MM.1S (cell line): ENCODE results near the gene INSR.

ENCODE experiments used
- DNase-seq: peaks from one replicate; pipeline ENCODE4 v3.0.0-alpha.2; 2015
- H2AFZ ChIP-seq: fragments of 300-600 bp; sonication (generic); 2 replicates; pipeline ENCODE4 v1.6.0; 2016; ENCODE audit warnings: antibody characterized with exemption, low read length
- H3F3A ChIP-seq: fragments of 300-600 bp; sonication (generic); 2 replicates; pipeline ENCODE4 v1.6.1; 2016; ENCODE audit warnings: mild to moderate bottlenecking, antibody characterized with exemption, low read length, moderate library complexity, mixed read lengths; ENCODE audit not compliant: insufficient read depth
- H3K27ac ChIP-seq: fragments of 300-600 bp; sonication (generic); 2 replicates; pipeline ENCODE4 v1.5.1; 2016; ENCODE audit warnings: mild to moderate bottlenecking, low read length
- H3K27me3 ChIP-seq: fragments of 300-600 bp; sonication (generic); replicated peaks from 2 replicates; pipeline ENCODE4 v1.6.0; 2016; ENCODE audit warnings: low read length; ENCODE audit not compliant: insufficient read depth
- H3K36me3 ChIP-seq: fragments of 300-600 bp; sonication (generic); replicated peaks from 2 replicates; pipeline ENCODE4 v1.6.1; 2016; ENCODE audit warnings: mild to moderate bottlenecking, low read length, mixed read lengths; ENCODE audit not compliant: insufficient read depth
- H3K4me1 ChIP-seq: fragments of 300-600 bp; sonication (generic); 2 replicates; pipeline ENCODE4 v1.6.1; 2016; ENCODE audit warnings: low read length, mixed read lengths
- H3K4me2 ChIP-seq: fragments of 300-600 bp; sonication (generic); 2 replicates; pipeline ENCODE4 v1.6.0; 2016; ENCODE audit warnings: low read depth, low read length
- H3K4me3 ChIP-seq: fragments of 300-600 bp; sonication (generic); 2 replicates; pipeline ENCODE4 v1.5.1; 2016; ENCODE audit warnings: low read length, mixed read lengths
- H3K79me2 ChIP-seq: fragments of 300-600 bp; sonication (generic); 2 replicates; pipeline ENCODE4 v1.6.1; 2016; ENCODE audit warnings: mixed run types, low read length, mixed read lengths
- H3K9ac ChIP-seq: fragments of 300-600 bp; sonication (generic); 2 replicates; pipeline ENCODE4 v1.6.1; 2016; ENCODE audit warnings: low read length, mixed read lengths
- H3K9me2 ChIP-seq: fragments of 300-600 bp; sonication (generic); replicated peaks from 2 replicates; pipeline ENCODE4 v1.6.1; 2016; ENCODE audit warnings: mild to moderate bottlenecking, low read length, mixed read lengths; ENCODE audit not compliant: insufficient read depth
- H3K9me3 ChIP-seq: fragments of 300-600 bp; sonication (generic); replicated peaks from 2 replicates; pipeline ENCODE4 v1.6.1; 2016; ENCODE audit warnings: mild to moderate bottlenecking, low read length, mixed read lengths; ENCODE audit not compliant: insufficient read depth
- H4K20me1 ChIP-seq: fragments of 300-600 bp; sonication (generic); 2 replicates; pipeline ENCODE4 v1.6.1; 2016; ENCODE audit warnings: mild to moderate bottlenecking, low read length, moderate library complexity, mixed read lengths; ENCODE audit not compliant: insufficient read depth
- EZH2 ChIP-seq: fragments of 300-600 bp; sonication (generic); optimal IDR thresholded peaks from 2 replicates; pipeline ENCODE3; 2017; ENCODE audit warnings: low read depth, mild to moderate bottlenecking, antibody characterized with exemption, low read length, mixed read lengths
- EZH2phosphoT487 ChIP-seq: fragments of 300-600 bp; sonication (generic); IDR thresholded peaks from 2 replicates; pipeline ENCODE4 v1.6.1; 2018; ENCODE audit warnings: antibody characterized with exemption, low read length
- TF ChIP-seq, protein P1 (sequence below): fragments of 300-600 bp; sonication (generic); IDR thresholded peaks from 2 replicates; pipeline ENCODE4 v1.5.1; 2016; ENCODE audit warnings: antibody characterized with exemption, low read length, mixed read lengths

The INSR gene

DNA sequence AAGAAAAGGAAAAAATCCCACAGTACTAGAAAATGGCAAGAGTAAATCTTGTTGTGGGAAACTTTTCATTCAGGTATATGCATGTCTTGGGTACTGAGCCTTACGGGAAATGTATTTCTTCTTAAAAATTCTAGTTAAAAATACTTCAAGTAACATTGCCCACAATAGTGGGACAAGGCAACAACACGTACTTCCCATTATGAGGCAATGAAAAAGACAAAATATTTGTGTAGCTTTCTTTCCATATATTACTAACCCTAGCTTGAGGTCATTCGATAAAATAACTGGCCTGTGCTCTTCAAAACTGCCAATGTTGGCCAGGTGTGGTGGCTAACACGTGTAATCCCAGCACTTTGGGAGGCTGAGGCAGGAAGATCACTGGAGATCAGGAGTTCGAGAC lies 99.2 kb downstream of the INSR start:
- H3K27ac ChIP-seq: no peak overlapping the region
- H3K9me3 ChIP-seq: no peaks in the 10 kb centered on the region
- no peak overlapping the region for H2AFZ ChIP-seq
- no peaks in the 10 kb centered on the region for H3K27me3 ChIP-seq
- TF ChIP-seq EZH2 (no peak), EZH2phosphoT487 (no peak)
- TF ChIP-seq, protein P1, sequence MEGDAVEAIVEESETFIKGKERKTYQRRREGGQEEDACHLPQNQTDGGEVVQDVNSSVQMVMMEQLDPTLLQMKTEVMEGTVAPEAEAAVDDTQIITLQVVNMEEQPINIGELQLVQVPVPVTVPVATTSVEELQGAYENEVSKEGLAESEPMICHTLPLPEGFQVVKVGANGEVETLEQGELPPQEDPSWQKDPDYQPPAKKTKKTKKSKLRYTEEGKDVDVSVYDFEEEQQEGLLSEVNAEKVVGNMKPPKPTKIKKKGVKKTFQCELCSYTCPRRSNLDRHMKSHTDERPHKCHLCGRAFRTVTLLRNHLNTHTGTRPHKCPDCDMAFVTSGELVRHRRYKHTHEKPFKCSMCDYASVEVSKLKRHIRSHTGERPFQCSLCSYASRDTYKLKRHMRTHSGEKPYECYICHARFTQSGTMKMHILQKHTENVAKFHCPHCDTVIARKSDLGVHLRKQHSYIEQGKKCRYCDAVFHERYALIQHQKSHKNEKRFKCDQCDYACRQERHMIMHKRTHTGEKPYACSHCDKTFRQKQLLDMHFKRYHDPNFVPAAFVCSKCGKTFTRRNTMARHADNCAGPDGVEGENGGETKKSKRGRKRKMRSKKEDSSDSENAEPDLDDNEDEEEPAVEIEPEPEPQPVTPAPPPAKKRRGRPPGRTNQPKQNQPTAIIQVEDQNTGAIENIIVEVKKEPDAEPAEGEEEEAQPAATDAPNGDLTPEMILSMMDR: no peak
- H3F3A ChIP-seq: peaks cover 24% of the 10 kb centered on the region
- peaks cover 17% of the 10 kb centered on the region for H3K4me1 ChIP-seq
- H3K4me2 ChIP-seq: no peak overlapping the region
- no peak overlapping the region for H3K9ac ChIP-seq
- H3K79me2 ChIP-seq: peaks cover 33% of the 10 kb centered on the region
- no peaks in the 10 kb centered on the region for H3K9me2 ChIP-seq
- H4K20me1 ChIP-seq: no peaks in the 10 kb centered on the region
- H3K36me3 ChIP-seq: no peaks in the 10 kb centered on the region
- H3K4me3 ChIP-seq: no peak overlapping the region
- no peak for DNase-seq

DNA sequence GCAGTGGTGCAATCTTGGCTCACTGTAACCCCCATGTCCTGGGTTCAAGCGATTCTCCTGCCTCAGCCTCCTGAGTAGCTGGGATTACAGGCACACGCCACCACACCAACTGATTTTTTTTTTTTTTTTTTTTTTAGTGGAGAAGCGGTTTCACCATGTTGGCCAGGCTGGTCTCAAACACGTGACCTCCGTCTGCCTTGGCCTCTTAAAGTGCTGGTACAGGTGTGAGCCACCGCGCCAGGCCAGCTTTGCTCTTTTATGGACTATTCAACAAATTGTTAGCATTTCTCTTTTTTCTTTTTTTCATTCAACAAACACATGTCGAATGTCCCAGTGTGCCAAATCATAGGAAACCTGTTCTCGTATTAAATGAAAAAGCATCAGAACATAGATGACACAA lies 99.6 kb downstream of the INSR start:
- Histone ChIP-seq H3K9me3 (no peaks in the 10 kb centered on the region), H3K9me2 (no peaks in the 10 kb centered on the region), H3K79me2 (peaks cover 33% of the 10 kb centered on the region), H3K4me2 (no peak overlapping the region), H3K9ac (no peak overlapping the region), H3K4me1 (peaks cover 17% of the 10 kb centered on the region), H3K4me3 (no peak overlapping the region), H3K27me3 (no peaks in the 10 kb centered on the region), H4K20me1 (no peaks in the 10 kb centered on the region), H3K36me3 (no peaks in the 10 kb centered on the region), H2AFZ (no peak overlapping the region), H3K27ac (no peak overlapping the region), H3F3A (peaks cover 24% of the 10 kb centered on the region)
- no peak for TF ChIP-seq EZH2phosphoT487
- TF ChIP-seq, protein P1: no peak
- TF ChIP-seq EZH2: no peak
- no peak for DNase-seq

DNA sequence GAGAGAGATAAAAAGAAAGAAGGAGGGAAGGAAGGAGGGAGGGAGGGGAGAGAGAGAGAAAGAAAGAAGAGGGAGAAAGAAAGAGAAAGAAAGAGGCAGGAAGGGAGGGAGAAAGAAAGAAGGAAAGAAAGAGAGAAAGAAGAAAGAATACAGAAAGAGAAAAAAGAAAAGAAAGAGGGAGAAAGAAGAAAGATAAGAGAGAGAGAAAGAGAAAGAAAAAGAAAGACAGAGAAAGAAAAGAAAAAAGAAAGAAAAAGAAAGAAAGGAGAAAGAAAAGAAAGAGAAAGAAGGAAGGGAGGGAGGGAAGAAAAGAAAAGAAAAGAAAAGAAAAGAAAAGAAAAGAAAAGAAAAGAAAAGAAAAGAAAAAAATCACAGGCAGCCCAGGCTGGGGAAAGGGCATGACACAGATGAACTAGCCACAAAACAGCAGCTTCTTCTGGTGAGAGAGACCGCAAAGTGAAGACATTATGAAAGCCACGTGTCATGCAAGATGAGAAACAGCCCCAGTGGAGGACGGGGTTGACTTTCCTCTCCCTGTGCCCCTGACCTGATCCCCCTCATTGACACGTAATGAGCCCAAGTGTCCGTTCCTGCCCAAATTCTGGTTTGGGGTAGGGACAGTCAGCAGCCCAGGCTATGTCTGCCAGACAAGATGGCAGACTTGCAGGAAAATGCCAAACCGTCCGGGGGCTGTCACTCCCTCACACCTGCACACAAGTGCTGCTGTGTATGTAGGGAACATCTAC lies 102.1 kb downstream of the INSR start:
- Histone ChIP-seq H3K9me2 (no peaks in the 10 kb centered on the region), H3F3A (peaks cover 24% of the 10 kb centered on the region), H3K4me1 (peaks cover 17% of the 10 kb centered on the region), H3K9ac (peak overlapping the region; percentile 46), H3K79me2 (peaks cover 26% of the 10 kb centered on the region), H3K4me3 (peak overlapping the region; percentile 51), H3K4me2 (peak overlapping the region; percentile 90), H3K9me3 (no peaks in the 10 kb centered on the region), H3K36me3 (no peaks in the 10 kb centered on the region), H2AFZ (peak overlapping the region; percentile 58), H4K20me1 (no peaks in the 10 kb centered on the region), H3K27ac (peak overlapping the region; percentile 48; the same call in 1 of the 2 replicates), H3K27me3 (no peaks in the 10 kb centered on the region)
- no peak for TF ChIP-seq EZH2phosphoT487
- TF ChIP-seq EZH2: no peak
- TF ChIP-seq, protein P1: no peak
- peak; percentile 86 for DNase-seq
